ENCODE measurements around the gene CCDC13.
"Not testable (repeated sequence)": the region's sequence is repeated elsewhere in the genome, so short reads cannot be mapped to it uniquely, and the experiment has no call there.

Gene CCDC13, protein sequence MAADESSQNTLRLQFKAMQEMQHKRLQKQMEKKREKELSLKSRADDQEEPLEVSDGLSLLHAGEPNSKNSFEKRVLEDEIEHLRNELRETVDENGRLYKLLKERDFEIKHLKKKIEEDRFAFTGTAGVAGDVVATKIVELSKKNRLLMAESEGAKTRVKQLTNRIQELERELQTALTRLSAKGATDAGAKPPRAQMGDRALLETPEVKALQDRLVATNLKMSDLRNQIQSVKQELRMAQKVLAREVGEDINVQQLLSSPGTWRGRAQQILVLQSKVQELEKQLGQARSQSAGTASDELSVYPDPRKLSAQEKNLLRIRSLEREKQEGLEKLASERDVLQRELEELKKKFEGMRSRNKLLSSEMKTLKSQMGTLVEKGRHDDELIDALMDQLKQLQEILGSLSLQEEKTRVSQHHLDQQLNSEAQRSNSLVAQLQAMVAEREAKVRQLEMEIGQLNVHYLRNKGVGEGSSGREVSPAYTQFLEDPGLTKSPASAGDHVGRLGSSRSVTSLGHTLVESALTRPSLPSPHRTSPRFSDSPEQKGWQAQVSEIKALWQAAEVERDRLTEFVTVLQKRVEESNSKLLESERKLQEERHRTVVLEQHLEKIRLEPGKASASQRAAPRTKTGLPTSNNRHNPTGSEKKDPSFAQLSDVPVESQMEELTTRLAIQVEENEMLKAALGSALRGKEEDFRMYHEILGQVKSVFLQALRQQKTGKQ

DNA sequence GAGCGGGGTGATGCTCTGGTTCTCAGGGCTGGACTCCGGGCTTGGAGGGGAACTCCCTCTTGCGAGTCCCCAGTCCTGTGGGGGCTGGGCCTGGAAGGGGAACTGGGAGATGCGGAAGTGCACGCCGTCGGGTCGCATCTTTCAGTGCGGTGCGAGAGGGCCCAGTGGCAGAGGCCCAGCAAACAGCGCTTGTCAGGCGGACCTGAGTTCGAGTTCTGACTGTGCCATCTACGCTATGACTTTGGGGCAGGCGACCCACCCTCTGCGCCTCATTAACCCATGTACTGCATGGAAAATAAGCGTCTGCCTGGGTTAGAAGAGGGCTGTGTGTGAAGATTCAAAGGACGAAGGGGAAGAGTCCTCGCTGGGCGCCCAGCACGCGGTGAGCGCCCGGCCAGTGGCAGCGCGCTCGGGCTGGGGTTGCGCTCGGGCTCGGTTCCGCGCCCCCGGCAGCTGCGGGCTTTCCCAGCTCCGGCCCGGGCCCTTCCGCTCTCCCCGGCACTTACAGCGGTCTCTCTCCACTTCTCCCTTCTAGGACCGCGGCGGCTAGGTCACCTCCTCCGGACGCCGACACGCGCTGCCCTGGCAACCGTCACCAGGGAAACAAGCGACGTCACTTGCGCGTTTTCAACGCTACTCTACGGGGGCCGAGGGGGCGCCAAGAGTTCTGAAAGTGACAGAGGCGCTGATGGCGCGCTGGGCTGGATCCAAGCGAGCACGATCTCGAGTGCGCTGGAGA, at the start of gene CCDC13:
Gene CCDC13, minus strand, starts transcription at position 584 of the 739 bp plus-strand sequence. CDS start 14,908 bp downstream, outside the sequence.
- peak; percentile 93 for DNase-seq (ENCODE audit: low spot score)

DNA sequence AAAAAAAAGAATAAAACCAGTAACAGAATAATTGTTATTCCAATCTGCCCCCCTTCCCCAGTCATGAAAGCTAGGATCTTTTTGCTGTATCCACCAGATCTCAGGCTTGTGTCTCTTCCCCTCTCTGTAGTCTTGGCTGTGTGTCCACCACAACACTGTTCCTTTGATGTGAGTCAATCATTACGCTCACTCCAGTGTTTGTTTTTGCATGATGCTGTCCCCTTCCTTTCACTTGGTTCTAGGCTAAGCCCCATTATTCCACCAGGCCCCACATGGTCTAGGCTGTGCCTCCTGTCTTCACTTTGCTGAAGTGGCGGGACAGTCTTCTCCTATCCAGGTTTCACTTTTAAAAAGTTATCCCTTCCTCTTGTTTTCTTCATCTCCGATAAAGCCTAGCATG, 49.8 kb upstream of the CCDC13 start:
- no peak for DNase-seq (ENCODE audit: low spot score)

DNA sequence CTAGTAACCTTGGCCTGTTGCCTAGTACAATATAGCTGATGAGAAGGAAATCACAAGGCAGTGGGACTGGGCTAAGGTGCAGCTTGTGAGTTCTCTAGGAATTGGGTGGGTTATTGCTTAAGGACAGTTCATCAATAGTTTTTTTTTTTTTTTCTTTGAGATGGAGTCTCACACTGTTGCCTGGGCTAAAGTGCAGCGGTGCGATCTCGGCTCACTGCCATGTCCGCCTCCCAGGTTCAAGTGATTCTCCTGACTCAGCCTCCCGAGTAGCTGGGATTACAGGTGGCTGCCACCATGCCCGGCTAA, 47.6 kb upstream of the CCDC13 start:
- no peak for DNase-seq (ENCODE audit: low spot score)

DNA sequence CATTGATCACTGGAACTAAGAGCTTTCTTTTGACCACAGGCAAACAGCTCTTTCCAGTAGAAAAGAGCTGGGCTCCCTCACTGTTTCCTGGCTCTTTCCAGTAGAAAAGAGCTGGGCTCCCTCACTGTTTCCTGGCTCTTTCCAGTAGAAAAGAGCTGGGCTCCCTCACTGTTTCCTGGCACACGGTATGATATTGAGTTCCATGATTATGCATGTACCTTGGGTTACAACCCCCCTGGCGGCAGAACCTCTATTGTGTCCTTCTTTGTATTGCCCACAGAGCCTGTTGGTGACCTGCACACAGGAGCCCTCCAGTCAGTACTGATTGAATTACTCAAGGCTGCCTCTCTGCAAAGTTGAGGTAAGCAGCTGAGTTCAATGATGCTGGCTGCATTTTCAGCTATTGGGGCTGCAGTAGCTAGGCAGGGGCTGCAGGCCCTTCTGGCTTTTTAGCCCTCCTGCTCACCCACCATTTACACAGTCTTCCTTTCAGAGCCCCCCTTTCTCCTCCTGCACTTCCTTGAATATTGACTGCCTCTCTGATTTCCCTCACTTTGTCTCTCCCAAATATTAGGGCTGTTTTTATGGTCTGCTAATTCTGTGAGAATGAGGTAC, 46.4 kb upstream of the CCDC13 start:
- no peak for DNase-seq (ENCODE audit: low spot score)

DNA sequence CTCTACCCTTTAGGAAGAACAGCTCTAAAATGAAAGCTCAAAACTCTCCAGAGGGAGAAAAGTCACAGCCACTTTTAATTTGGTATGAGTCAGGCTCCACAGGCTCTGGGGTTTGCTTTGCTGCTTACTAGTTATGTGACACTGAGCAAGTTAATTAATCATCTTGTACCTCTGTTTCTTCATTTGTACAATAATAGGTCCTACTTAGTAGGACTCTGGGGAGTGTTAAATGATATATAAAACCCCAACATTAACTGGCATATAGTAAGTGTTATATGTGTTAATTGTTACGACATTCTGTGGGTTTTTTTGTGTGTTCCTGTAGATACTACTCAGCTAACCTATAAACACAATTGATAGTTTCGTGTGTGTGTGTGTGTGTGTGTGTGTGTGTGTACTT, 42.8 kb upstream of the CCDC13 start:
- DNase-seq (ENCODE audit: low spot score), result no peak

DNA sequence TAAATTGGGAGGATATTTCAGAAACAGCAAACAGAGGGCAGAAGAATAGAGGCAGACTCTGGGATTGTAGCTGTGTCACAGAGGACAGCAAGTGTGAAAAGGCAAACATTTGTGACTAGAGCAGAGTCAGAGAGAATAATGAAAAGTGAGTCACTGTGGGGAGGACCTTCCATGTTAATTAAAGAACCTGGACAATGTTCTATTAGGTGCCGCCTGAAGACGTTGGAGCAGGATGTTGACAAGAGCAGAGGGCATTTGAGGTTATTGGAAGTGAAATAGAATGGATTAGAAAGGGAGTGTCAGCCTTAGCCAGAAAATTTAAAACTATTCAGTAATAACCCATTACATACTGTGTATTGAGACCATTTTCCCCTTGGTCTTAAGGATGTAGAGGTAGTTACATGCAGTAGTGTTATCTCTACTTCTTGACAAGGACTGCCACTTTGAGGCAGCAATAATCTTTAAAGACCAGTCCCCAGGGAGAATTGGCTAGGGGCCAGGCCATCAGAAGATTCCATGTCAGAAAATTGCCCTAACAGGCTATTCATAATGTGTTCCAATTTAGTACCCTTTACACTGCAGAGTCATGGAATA, 42.0 kb upstream of the CCDC13 start:
- DNase-seq (ENCODE audit: low spot score), result no peak

DNA sequence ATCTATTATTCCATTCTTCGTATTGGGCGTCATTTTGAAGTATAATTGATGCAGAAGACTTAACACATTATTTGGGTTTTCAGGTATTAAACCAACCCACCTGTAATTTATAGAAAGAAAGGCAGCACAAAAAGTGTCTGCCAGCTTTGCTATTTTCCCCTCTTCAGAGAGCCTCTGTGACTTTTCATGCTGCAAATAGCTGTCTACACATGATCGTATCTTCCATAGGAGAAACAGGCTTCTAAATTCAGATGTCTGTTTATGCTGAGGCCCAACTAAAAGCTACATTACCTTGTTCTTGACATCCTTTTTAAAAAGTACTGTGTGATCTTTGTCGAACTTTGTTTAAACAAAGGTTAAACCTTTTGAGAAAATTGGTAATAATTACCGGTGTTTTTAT, 41.2 kb upstream of the CCDC13 start:
- no peak for DNase-seq (ENCODE audit: low spot score)

DNA sequence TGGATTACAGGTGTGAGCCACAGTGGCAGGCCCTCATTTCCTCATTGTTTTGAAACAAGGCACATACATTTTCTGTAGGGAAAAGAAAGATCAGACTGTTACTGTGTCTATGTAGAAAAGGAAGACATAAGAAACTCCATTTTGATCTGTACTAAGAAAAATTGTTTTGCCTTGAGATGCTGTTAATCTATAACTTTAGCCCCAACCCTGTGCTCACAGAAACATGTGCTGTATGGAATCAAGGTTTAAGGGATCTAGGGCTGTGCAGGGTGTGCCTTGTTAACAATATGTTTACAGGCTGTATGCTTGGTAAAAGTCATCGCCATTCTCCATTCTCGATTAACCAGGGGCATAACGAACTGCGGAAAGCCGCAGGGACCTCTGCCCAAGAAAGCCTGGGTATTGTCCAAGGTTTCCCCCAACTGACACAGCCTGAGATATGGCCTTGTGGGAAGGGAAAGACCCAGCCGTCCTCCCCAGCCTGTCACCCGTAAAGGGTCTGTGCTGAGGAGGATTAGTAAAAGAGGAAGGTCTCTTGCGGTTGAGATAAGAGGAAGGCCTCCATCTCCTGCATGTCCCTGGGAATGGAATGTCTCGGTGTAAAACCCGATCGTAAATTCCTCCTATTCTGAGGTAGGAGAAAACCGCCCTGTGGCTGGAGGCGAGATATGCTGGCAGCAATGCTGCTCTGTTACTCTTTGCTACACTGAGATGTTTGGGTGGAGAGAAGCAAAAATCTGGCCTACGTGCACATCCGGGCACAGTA, 38.2 kb upstream of the CCDC13 start:
- not testable (repeated sequence) for DNase-seq (ENCODE audit: low spot score)

DNA sequence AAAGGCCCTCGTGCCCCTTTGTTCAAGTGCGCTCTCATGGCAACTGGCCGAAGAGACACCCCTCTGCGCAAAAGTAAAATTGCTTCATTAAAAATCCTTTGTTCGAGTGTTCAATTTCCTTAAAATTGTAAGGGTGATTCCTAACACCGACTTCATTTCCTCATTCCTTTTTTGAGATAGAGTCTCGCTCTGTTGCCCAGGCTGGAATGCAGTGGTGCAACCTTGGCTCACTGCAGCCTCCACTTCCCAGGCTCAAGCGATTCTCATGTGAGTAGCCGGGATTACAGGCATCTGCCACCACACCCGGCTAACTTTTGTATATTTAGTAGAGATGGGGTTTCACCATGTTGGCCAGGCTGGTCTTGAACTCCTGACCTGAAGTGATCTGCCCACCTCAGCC, 37.7 kb upstream of the CCDC13 start:
- not testable (repeated sequence) for DNase-seq (ENCODE audit: low spot score)

DNA sequence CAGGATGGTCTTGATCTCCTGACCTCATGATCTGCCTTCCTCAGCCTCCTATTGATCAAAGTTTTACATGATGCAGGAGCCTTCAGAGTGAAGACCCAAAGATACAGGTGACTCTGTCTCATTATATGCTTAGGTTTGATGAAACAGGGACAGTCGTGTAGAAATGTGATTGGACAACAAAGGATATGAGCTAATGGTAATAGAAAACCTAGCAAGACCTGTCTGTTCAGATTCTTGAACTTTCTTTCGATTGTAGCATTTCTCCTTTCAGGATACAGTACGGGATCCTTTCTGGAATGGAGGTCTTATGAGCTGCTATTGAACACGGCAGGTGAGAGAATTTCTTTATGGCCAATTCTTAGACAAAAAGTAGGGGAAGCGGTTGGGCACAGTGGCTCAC, 36.1 kb upstream of the CCDC13 start, which contains the start of gene ACKR2:
Gene ACKR2, plus strand, starts transcription at position 244 of the 400 bp plus-strand sequence. CDS start 55,058 bp downstream, outside the sequence.
- no peak for DNase-seq (ENCODE audit: low spot score)

DNA sequence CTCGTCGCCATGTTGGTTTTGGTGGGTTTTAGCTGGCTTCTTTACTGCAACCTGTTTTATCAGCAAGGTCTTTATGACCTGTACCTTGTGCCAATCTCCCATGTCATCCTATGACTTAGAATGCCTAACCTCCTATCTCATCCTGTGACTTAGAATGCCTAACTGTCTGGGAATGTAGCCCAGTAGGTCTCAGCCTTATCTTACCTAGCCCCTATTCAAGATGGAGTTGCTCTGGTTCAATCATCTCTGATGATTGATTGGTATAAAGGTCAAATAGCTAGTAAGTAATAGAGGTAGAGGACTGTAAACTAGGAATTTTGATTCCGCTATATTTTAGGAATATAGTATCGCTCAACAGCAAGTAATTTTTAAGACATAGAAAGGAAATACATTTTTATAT, 34.9 kb upstream of the CCDC13 start:
- no peak for DNase-seq (ENCODE audit: low spot score)

DNA sequence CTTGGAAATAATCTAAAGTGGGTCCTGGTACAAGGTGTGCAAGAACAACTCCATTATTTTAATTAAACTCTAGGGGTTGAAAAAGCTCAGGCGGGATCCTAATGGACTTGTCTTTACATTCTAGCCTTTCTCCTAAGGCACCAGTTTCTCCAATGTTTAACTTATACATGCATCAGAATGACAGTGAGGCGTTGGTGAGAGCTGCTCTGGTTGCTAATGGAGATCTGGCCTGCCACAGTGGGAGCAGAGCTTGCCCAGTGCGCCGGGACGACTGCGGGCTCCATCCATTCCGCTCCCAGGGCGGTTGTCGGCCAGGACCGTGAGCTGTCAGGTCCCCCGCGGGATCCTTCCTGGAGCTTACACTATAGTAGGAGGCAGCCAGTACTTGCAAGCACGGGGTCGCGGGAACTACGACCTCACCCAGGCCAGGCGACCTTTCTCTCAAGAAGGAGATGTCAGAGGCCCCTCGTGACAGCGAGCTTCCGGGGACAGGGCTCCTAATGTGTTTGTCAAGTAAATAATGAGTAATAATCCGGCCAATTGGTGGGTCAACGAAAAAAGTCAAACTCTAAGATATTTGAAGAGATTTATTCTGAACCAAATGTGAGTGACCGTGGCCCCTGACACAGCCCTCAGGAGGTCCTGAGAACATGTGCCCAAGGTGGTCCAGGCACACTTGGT, 32.2 kb upstream of the CCDC13 start:
- no peak for DNase-seq (ENCODE audit: low spot score)

DNA sequence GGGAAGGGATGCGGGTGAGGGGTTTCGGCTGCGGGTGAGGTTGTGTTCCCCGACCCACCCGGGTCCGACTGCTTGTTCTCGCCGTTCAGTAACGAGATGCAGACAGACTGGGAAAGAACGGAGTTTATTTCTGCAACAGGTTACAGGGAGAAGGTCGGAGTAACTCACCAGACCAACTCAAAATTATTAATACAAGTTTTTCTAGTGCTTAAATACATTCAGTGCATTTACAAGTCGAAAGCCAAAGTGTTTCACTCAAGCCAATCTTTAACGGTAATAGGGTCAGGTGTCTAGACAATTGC, 31.7 kb upstream of the CCDC13 start:
- DNase-seq (ENCODE audit: low spot score), result no peak

DNA sequence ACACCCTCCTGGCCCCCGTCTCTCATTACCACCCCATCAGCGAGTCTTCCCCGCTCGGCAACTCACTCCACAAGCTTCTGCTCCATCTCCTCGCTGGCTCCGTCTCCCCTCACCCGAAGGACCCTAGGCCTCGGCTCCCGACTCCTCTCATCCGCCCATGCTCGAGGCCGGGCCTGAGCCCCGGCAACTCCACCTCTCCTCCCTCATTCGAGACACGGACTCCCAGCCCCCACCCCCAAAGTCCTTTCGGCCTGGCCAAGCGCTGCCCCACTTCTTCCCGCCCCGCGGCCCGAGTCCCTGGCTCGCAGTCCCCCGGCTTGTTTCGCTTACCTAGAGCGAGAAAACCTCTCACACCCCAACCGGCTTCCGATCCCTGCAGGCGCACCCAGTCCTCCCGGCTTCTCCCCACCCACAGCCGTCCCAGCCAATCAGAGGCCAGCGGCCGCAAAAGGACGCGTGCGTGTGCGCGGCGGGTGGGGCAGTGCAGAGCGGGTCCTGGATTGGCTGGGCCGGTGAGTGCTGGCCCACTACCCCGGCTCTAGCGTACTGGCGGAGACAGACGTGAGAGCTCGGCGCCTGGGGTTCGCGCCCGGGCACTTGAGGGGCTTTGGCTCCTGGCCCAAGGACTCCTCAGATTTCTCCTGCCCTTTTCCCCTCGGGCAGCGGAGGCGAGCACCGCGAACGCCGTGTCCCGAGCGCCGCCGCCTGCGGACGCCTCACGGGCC, 31.2 kb upstream of the CCDC13 start, which contains the start of gene HIGD1A:
Gene HIGD1A, minus strand, starts transcription at position 385 of the 725 bp plus-strand sequence. CDS start 10,237 bp downstream, outside the sequence.
- DNase-seq (ENCODE audit: low spot score), result peak; percentile 96

DNA sequence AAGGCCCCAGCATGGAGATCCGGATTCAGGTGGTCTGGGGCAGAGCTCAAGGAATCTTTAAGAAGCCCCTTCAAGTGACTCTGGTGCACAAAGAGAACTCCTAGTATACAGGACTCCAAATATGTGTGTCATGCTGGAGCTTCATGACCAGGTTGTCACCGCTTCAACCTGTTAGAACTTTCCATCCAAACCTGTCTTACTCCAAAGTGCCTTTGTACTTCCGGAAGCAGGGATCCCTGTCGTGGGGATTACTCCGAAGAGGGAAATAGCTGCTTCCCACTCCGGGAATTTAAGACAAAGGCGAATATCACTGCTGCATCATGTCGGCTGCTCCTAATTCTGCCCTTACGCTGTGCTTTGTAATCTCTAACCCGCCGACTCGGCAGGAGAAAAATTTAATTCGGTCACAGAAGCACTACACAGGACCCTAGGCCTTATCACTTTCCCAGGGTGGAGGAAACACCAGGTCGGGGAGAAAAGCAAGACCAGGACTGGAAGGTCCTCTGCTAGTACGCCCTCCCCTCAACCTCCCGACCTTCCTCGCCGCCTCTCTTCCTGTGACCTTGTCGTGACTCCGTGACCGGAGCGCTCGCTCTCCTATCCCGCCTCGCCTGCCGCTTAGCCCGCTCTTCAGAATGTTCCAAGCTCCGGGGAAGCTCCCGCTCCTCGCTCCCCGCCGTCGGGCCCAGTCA, 30.5 kb upstream of the CCDC13 start:
- DNase-seq (ENCODE audit: low spot score), result no peak

DNA sequence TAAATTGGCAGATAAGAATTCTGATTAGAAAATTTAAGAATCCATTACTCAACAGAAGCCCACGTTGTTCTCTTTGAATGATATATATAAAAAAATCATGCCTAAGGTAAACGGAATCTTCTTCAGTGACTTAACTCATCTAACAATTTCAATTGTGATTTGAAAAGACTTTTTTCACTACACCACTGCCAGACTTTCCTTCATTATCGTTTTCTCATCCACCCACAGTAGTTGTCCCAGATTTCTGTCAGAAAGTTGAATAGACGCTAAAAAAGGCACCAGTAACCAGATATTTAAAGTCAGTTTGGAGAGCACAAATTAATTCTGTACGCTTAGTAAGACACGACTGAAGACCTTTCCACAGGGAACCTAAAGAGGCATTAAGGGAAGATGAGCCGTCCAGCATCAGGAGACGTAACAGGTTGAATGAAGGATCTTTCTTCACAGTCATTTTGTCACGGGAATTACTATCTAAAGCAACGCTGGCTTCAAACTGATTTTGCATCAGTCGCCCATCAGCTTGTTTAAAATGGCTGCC, 29.9 kb upstream of the CCDC13 start:
- no peak for DNase-seq (ENCODE audit: low spot score)

DNA sequence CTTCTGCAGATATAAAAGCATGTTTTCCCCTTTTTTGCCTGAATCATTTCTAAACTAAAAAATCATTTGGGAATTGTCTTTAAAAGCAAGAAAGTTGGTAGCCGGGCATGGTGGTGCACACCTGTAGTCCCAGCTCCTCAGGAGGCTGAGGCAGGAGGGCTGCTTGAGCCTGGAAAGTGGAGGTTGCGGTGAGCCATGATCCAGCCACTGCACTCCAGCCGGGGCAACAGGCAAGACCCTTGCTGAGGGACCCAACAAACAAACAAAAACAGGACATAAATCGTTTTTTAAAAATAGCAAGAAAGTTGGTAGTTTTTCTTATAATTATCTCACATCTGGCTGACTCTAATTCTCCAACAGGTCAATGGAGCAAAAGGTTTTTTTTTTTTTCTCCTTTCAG, 28.7 kb upstream of the CCDC13 start:
- no peak for DNase-seq (ENCODE audit: low spot score)

DNA sequence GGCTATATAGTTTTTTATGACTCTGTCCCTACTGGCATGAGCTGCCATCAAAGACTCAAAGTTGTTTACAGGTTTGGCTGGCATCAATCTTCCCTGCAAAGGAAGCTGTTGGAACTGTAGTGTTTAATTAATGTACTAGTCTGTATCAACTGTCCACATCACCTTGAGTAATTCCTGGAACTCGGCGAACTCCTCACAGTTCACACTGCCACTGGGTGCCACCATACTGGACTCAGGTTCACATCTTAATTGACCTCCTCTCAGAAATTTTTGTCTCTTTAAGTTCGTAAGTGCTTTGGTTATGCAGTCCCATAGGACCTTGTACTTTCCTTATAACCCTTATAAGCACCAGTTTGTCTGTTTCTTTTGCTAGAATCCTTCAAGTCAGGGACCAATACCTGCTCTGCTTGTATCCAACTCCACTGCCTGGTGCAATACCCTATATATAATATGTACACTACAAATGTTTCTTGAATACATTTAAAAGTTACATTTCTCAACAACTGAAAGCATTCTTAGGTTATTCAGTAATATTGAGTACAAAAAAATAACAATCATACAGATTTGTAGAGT, 28.1 kb upstream of the CCDC13 start:
- DNase-seq (ENCODE audit: low spot score), result no peak

DNA sequence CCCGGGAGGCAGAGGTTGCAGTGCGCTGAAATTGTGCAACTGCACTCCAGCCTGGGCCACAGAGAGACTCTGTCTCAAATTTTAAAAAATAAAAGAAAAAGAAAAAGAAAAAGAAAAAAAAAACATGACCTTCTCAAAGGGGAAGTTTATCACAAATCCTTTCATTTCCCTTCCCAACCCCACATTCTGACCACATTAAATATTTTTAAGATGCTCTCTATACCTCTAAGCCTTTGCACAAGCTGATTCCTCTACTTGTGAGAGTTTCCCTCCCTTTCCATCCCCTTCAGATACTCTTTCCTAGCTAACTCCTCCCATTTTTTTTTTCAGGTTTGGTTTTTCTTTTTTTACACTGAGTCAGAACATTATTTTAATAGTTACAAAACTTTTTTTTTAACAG, 27.2 kb upstream of the CCDC13 start:
- no peak for DNase-seq (ENCODE audit: low spot score)

All from left forelimb (tissue), 1 donor.